ENCODE measurements around the gene ARNT2. TPM values are rescaled to one million over a fixed set of nuclear protein-coding genes. Genes with fewer than 3 reads are reported as not detected.

Gene ARNT2
- total RNA-seq, 1 donor from 2014 or later = 8.1 TPM

DNA sequence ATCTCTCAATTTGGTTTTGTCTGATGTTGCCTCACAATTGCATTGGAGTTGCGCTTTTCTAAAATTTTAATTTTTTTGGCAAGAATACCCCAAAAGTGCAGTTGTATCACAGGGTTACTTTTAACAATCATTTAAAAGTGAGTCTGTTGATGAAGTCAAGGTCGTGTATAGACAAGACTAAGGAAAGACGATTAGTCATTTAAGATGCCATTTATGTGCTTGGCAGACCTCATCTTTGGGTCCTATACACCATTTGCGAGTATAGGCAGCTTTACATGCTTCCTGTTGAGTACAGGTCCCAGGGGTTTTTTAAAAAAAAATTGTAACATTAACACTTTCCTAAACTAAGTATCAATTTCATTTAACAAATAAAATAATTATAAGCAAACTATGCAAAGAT lies 12.5 kb downstream of the ARNT2 start:
- no peak for DNase-seq (ENCODE audit: extremely low spot score in 2 of 2)
- Histone ChIP-seq H3K4me3 (no peak overlapping the region), H3K36me3 (no peaks in the 10 kb centered on the region), H3K4me1 (no peaks in the 10 kb centered on the region), H3K27ac (no peak overlapping the region), H3K9me3 (no peaks in the 10 kb centered on the region), H3K27me3 (no peaks in the 10 kb centered on the region)
- TF ChIP-seq, protein P1, sequence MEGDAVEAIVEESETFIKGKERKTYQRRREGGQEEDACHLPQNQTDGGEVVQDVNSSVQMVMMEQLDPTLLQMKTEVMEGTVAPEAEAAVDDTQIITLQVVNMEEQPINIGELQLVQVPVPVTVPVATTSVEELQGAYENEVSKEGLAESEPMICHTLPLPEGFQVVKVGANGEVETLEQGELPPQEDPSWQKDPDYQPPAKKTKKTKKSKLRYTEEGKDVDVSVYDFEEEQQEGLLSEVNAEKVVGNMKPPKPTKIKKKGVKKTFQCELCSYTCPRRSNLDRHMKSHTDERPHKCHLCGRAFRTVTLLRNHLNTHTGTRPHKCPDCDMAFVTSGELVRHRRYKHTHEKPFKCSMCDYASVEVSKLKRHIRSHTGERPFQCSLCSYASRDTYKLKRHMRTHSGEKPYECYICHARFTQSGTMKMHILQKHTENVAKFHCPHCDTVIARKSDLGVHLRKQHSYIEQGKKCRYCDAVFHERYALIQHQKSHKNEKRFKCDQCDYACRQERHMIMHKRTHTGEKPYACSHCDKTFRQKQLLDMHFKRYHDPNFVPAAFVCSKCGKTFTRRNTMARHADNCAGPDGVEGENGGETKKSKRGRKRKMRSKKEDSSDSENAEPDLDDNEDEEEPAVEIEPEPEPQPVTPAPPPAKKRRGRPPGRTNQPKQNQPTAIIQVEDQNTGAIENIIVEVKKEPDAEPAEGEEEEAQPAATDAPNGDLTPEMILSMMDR (IDR thresholded peaks at IDR 0.05) = no peak
- no peak for TF ChIP-seq POLR2A (IDR thresholded peaks at IDR 0.05)
- no peak for TF ChIP-seq POLR2AphosphoS5 (IDR thresholded peaks at IDR 0.05; ENCODE audit: insufficient read depth in 1 of 2, low read depth in 1 of 2)
- intact Hi-C loops (cut with DNase I) = no loop called here

DNA sequence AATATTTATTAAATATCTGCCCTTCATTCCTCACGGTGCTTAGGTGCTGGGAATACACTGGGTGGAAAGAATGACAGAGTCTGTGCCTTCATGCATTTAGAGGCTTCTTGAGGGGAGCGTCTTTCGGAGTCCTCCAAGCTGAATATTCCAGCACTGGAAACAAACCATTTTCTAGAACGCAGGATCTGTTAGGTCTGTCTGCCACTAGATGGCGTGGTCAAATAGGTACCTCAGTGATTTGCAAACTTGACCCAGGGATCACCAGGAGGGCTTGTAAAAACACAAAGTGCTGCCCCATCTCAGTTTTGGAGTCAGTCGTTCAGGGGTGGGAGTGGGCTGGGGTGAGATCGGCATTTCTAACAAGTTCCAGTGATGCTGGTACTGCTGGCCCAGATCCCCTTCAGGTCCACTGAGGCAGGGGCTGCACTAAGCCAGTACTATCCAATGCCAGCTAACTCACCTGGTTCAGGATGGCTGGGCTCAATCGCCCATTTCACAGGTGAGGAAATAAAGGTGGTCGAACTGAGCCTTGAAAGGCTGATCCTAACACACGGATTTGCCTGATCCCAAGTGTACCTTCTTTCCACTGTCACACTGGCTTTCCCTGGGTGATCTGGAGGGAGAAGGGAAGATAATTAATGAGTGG lies 14.8 kb downstream of the ARNT2 start:
- intact Hi-C loops (cut with DNase I) = no loop called here
- H3K4me3 ChIP-seq = no peak overlapping the region
- no peaks in the 10 kb centered on the region for H3K4me1 ChIP-seq
- no peaks in the 10 kb centered on the region for H3K9me3 ChIP-seq
- no peak for TF ChIP-seq POLR2AphosphoS5 (IDR thresholded peaks at IDR 0.05; ENCODE audit: insufficient read depth in 1 of 2, low read depth in 1 of 2)
- TF ChIP-seq POLR2A (IDR thresholded peaks at IDR 0.05) = no peak
- TF ChIP-seq, protein P1 (IDR thresholded peaks at IDR 0.05) = no peak
- DNase-seq (ENCODE audit: extremely low spot score in 2 of 2) = no peak
- no peaks in the 10 kb centered on the region for H3K36me3 ChIP-seq
- no peaks in the 10 kb centered on the region for H3K27me3 ChIP-seq
- H3K27ac ChIP-seq = no peak overlapping the region

DNA sequence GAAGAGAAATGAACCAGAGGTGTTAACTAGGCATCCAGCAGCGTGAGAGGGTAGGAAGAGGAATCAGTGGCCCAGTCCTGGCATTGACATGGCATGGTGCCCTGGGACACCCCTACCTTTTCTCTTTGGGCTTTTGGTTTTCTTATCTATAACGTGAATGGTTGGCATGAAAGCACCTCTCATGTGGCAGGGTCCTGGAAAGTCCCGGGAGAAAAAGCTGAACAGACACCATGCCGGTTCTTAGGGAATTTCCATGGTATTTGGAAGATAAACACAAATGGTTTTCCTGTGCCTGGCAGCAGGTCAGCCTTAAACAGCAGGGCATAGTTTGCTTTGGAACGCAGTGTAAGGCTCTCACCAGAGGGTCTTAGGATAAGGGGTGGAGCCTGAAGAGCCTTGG lies 15.4 kb downstream of the ARNT2 start:
- DNase-seq (ENCODE audit: extremely low spot score in 2 of 2) = no peak
- no peaks in the 10 kb centered on the region for H3K4me1 ChIP-seq

DNA sequence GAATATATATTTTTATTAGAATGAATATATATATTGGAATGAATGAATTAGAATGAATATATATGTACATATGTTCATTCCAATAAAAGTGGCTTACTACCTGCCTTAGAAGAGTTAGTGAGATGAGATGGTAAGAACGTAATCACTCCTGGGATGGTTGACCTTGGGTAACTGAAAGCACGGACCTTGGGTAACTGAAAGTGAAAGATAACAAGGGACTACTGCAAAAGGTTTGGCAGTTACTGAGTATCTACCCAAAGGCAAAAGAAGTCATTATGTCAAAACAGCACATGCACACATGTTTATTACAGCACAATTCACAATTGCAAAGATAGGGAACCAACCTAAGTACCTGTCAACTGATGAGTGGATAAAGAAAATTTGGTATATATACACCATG lies 16.5 kb downstream of the ARNT2 start:
- H3K4me3 ChIP-seq = no peak overlapping the region
- H3K9me3 ChIP-seq = no peaks in the 10 kb centered on the region
- H3K36me3 ChIP-seq = no peaks in the 10 kb centered on the region
- H3K27me3 ChIP-seq = no peaks in the 10 kb centered on the region
- H3K27ac ChIP-seq = no peak overlapping the region
- DNase-seq (ENCODE audit: extremely low spot score in 2 of 2) = no peak
- TF ChIP-seq, protein P1 (IDR thresholded peaks at IDR 0.05) = no peak
- TF ChIP-seq POLR2AphosphoS5 (IDR thresholded peaks at IDR 0.05; ENCODE audit: insufficient read depth in 1 of 2, low read depth in 1 of 2) (no peak), POLR2A (IDR thresholded peaks at IDR 0.05) (no peak)
- H3K4me1 ChIP-seq = no peaks in the 10 kb centered on the region
- intact Hi-C loops (cut with DNase I) = no loop called here

More for the DNA sequence above, 15.4 kb downstream of the ARNT2 start:
- no peaks in the 10 kb centered on the region for H3K9me3 ChIP-seq
- no peaks in the 10 kb centered on the region for H3K36me3 ChIP-seq
- no peaks in the 10 kb centered on the region for H3K27me3 ChIP-seq
- TF ChIP-seq POLR2A (IDR thresholded peaks at IDR 0.05) = no peak
- no peak for TF ChIP-seq POLR2AphosphoS5 (IDR thresholded peaks at IDR 0.05; ENCODE audit: insufficient read depth in 1 of 2, low read depth in 1 of 2)
- TF ChIP-seq, protein P1 (IDR thresholded peaks at IDR 0.05) = no peak
- intact Hi-C loops (cut with DNase I) = no loop called here
- H3K4me3 ChIP-seq = no peak overlapping the region
- H3K27ac ChIP-seq = no peak overlapping the region

DNA sequence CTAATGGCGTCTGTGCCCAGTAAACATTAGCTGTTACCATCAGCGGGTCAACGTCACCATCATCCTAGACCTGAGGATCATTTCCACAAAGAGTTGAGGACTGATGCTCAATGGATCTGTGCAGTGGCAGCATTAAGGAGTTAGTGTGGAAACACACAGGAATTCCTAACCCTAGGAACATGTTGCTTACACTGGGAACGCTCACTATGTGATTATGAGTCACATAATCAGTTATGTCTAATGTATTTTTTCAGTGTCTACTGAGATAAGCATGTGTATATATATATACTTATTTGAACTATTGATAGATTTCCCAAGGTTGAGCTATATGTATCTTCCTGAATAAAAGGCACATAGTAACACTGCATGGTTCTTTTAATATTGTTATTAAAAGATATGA lies 19.0 kb downstream of the ARNT2 start:
- H3K36me3 ChIP-seq = no peaks in the 10 kb centered on the region
- intact Hi-C loops (cut with DNase I) = no loop called here
- no peaks in the 10 kb centered on the region for H3K4me1 ChIP-seq
- no peaks in the 10 kb centered on the region for H3K9me3 ChIP-seq
- H3K4me3 ChIP-seq = no peak overlapping the region
- TF ChIP-seq, protein P1 (IDR thresholded peaks at IDR 0.05) = no peak
- TF ChIP-seq POLR2A (IDR thresholded peaks at IDR 0.05) = no peak
- TF ChIP-seq POLR2AphosphoS5 (IDR thresholded peaks at IDR 0.05; ENCODE audit: insufficient read depth in 1 of 2, low read depth in 1 of 2) = no peak
- DNase-seq (ENCODE audit: extremely low spot score in 2 of 2) = no peak
- H3K27me3 ChIP-seq = no peaks in the 10 kb centered on the region
- no peak overlapping the region for H3K27ac ChIP-seq

Measured in vagina (tissue), 2 donors.